Suprapubic skin (tissue), 4 donors: ENCODE results near the gene MRPL40. TPM values are rescaled to one million over a fixed set of nuclear protein-coding genes. Genes with fewer than 3 reads are reported as not detected.

Source experiments
- DNase-seq, 2 donors: peaks; one replicate each; pipeline ENCODE4 v3.0.0-alpha.2; 2019; ENCODE audit warnings: low spot score in 2 of 2
- H3K27ac ChIP-seq: fragments of 200-600 bp; sonication (generic); one replicate; pipeline ENCODE4 v1.5.1; 2019
- H3K27me3 ChIP-seq: fragments of 200-600 bp; sonication (generic); one replicate; pipeline ENCODE4 v1.5.1; 2019
- H3K36me3 ChIP-seq: fragments of 200-600 bp; sonication (generic); one replicate; pipeline ENCODE4 v1.5.1; 2019
- H3K4me1 ChIP-seq: fragments of 200-600 bp; sonication (generic); one replicate; pipeline ENCODE4 v1.5.1; 2019
- H3K4me3 ChIP-seq: fragments of 200-600 bp; sonication (generic); one replicate; pipeline ENCODE4 v1.5.1; 2019; ENCODE audit warnings: mild to moderate bottlenecking
- H3K9me3 ChIP-seq: fragments of 200-600 bp; sonication (generic); one replicate; pipeline ENCODE4 v1.5.1; 2019
- CTCF ChIP-seq, 2 donors: fragments of 200-600 bp in 1 of 2; fragments of 450-650 bp in 1 of 2; sonication (generic) in 1 of 2; IDR thresholded peaks; one replicate each; pipeline ENCODE4 v1.5.1; 2016 to 2019; ENCODE audit warnings: antibody characterized with exemption in 2 of 2, mild to moderate bottlenecking in 1 of 2, moderate library complexity in 1 of 2
- EP300 ChIP-seq: sonication (generic); formaldehyde crosslinking; IDR thresholded peaks from one replicate; pipeline ENCODE4 v1.6.1; 2017; ENCODE audit warnings: antibody characterized with exemption
- POLR2A ChIP-seq, 2 donors: fragments of 450-650 bp; IDR thresholded peaks; one replicate each; pipeline ENCODE4 v1.6.1; 2017; ENCODE audit warnings: antibody characterized with exemption in 2 of 2, mild to moderate bottlenecking in 2 of 2, moderate library complexity in 2 of 2
- POLR2AphosphoS5 ChIP-seq, 3 donors: sonication (generic); formaldehyde crosslinking; IDR thresholded peaks; one replicate each; pipeline ENCODE4 v1.6.1; 2017; ENCODE audit warnings: antibody characterized with exemption in 3 of 3
- WGBS: methylation state at CpG from one replicate; pipeline ENCODE4 v1.1.5; 2018; 5-methylcytosine and 5-hydroxymethylcytosine counted together
- total RNA-seq, 4 donors: library from RNA; depleted of rRNA; stranded (reverse); fragments of >200 nt; gene quantifications; one replicate each; pipeline ENCODE4 v1.1.0, GENCODE V29; 2016

MRPL40 gene
- total RNA-seq, 4 donors from 2014 or later: 19.1 to 33.9 (median 22.7) TPM

- Histone ChIP-seq H3K27ac (no peak overlapping the region), H3K4me1 (no peaks in the 10 kb centered on the region), H3K27me3 (no peaks in the 10 kb centered on the region), H3K36me3 (peaks cover 97% of the 10 kb centered on the region), H3K4me3 (no peak overlapping the region), H3K9me3 (no peaks in the 10 kb centered on the region)
- TF ChIP-seq POLR2AphosphoS5 (IDR thresholded peaks at IDR 0.05): no peak
- DNase-seq: no peak
- WGBS: 91% methylated on average over 7 of the region's 7 CpGs
Observed at GRCh38 chr22:19387575-19387974, 44.8 kb upstream of the MRPL40 start.

GRCh38 chr22:19393704-19394103, 38.6 kb upstream of the MRPL40 start:
- 96% methylated on average over 2 of the region's 5 CpGs for WGBS
- no peak for DNase-seq
- H3K36me3 ChIP-seq: peaks cover 96% of the 10 kb centered on the region

GRCh38 chr22:19394274-19395050, 37.9 kb upstream of the MRPL40 start:
- Histone ChIP-seq H3K4me3 (no peak overlapping the region), H3K27me3 (no peaks in the 10 kb centered on the region), H3K27ac (no peak overlapping the region), H3K4me1 (no peaks in the 10 kb centered on the region), H3K36me3 (peaks cover 94% of the 10 kb centered on the region), H3K9me3 (no peaks in the 10 kb centered on the region)
- DNase-seq: no peak
- 96% methylated on average over 8 of the region's 8 CpGs for WGBS
- TF ChIP-seq EP300: no peak
- no peak for TF ChIP-seq POLR2A (IDR thresholded peaks at IDR 0.05)
- no peak for TF ChIP-seq POLR2AphosphoS5 (IDR thresholded peaks at IDR 0.05)
- no peak for TF ChIP-seq CTCF (IDR thresholded peaks at IDR 0.05)

More at GRCh38 chr22:19393704-19394103, 38.6 kb upstream of the MRPL40 start:
- Histone ChIP-seq H3K4me1 (no peaks in the 10 kb centered on the region), H3K27ac (no peak overlapping the region), H3K4me3 (no peak overlapping the region), H3K9me3 (no peaks in the 10 kb centered on the region), H3K27me3 (no peaks in the 10 kb centered on the region)
- TF ChIP-seq EP300 (no peak), POLR2A (IDR thresholded peaks at IDR 0.05) (no peak), CTCF (IDR thresholded peaks at IDR 0.05) (no peak), POLR2AphosphoS5 (IDR thresholded peaks at IDR 0.05) (no peak)

DNA sequence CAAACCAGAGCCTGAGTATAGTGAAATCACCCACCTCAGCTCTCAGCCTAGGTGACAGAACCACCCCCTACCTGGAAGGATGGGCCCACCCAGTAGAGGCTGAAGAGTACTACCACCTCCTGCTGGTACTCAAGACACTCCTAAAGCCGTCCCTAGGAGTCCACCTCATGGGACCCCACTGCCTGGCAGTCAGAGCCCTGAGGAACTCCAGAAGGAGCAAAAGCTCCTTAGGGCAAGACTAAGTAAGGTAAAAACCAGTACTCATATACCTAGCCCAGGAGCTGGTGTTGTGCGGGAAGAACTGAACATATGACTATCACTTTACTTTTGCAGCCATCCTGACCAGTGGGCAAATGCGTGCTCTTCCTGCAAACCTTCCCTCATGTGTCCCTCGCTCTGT, 37.1 kb upstream of the MRPL40 start:
- no peak overlapping the region for H3K27ac ChIP-seq
- TF ChIP-seq POLR2A (IDR thresholded peaks at IDR 0.05): no peak
- TF ChIP-seq POLR2AphosphoS5 (IDR thresholded peaks at IDR 0.05): no peak
- TF ChIP-seq CTCF (IDR thresholded peaks at IDR 0.05): no peak
- TF ChIP-seq EP300: no peak
- no peak for DNase-seq
- H3K27me3 ChIP-seq: no peaks in the 10 kb centered on the region
- H3K4me1 ChIP-seq: no peaks in the 10 kb centered on the region
- WGBS: 94% methylated on average over 4 of the region's 4 CpGs
- H3K4me3 ChIP-seq: no peak overlapping the region
- peaks cover 93% of the 10 kb centered on the region for H3K36me3 ChIP-seq
- H3K9me3 ChIP-seq: no peaks in the 10 kb centered on the region

- Histone ChIP-seq H3K4me3 (no peak overlapping the region), H3K9me3 (no peaks in the 10 kb centered on the region), H3K36me3 (peaks cover 91% of the 10 kb centered on the region), H3K27me3 (no peaks in the 10 kb centered on the region), H3K27ac (no peak overlapping the region), H3K4me1 (no peaks in the 10 kb centered on the region)
- TF ChIP-seq CTCF (IDR thresholded peaks at IDR 0.05) (no peak), EP300 (no peak)
- 87% methylated on average over 6 of the region's 6 CpGs for WGBS
- DNase-seq: no peak
Observed at GRCh38 chr22:19396561-19396933, 35.8 kb upstream of the MRPL40 start.
